Panc1 (cell line): ENCODE results near the gene SMIM11. TPM values are rescaled to one million over a fixed set of nuclear protein-coding genes. Genes with fewer than 3 reads are reported as not detected.
"Not testable (repeated sequence)": the region's sequence is repeated elsewhere in the genome, so short reads cannot be mapped to it uniquely, and the experiment has no call there.

Source experiments
- ATAC-seq: fragments of 200-7000 bp; cut with Tn5 transposase; 2 replicates; pipeline ENCODE4 v1.9.1; 2020; ENCODE audit warnings: mild to moderate bottlenecking, moderate library complexity
- BruUV-seq: library from RNA; stranded (reverse); fragments of 400-500 nt; replicated peaks from 2 replicates; lab custom pipeline; 2021; lab: Mats Ljungman, UMichigan
- CTCF ChIA-PET: fragments of 300-600 bp; sonication (Branson Sonifier 250); formaldehyde crosslinking; loops from one replicate; lab custom pipeline; 2022; ENCODE audit warnings: antibody characterized with exemption; lab: Charles Lee
- POLR2A ChIA-PET: fragments of 300-600 bp; sonication (Branson Sonifier 250); formaldehyde crosslinking; loops from one replicate; lab custom pipeline; 2022; ENCODE audit warnings: antibody characterized with exemption; lab: Charles Lee
- DNase-seq: peaks from one replicate; pipeline ENCODE4 v3.0.0-alpha.2; 2010; ENCODE audit warnings: low read depth, low spot score
- H3K27ac ChIP-seq: 2 replicates; pipeline ENCODE4 v1.5.1; 2011; ENCODE audit warnings: mild to moderate bottlenecking, low read length, inconsistent platforms
- H3K27me3 ChIP-seq: fragments of 200-500 bp; sonication (Bioruptor generic); 2 replicates; pipeline ENCODE4 v1.6.0; 2014; ENCODE audit warnings: low read length, inconsistent platforms; ENCODE audit not compliant: control insufficient read depth, insufficient read depth
- H3K36me3 ChIP-seq: fragments of 200-500 bp; sonication (Bioruptor generic); 2 replicates; pipeline ENCODE4 v1.5.1; 2014; ENCODE audit warnings: inconsistent platforms, mild to moderate bottlenecking, low read length, moderate library complexity; ENCODE audit not compliant: control insufficient read depth, insufficient read depth
- H3K4me1 ChIP-seq: 2 replicates; pipeline ENCODE4 v1.5.1; 2011; ENCODE audit warnings: inconsistent platforms, mild to moderate bottlenecking, low read length, moderate library complexity; ENCODE audit not compliant: control insufficient read depth, insufficient read depth
- H3K4me3 ChIP-seq, 2 experiments: 2 replicates each; pipeline ENCODE4 v1.5.1; 2011 to 2012; ENCODE audit warnings: low read depth in 2 of 2, low read length in 2 of 2, mild to moderate bottlenecking in 2 of 2, inconsistent platforms in 1 of 2, moderate library complexity in 1 of 2
- H3K9me3 ChIP-seq: fragments of 200-500 bp; sonication (Bioruptor generic); 2 replicates; pipeline ENCODE4 v1.5.1; 2014; ENCODE audit warnings: low read depth, mild to moderate bottlenecking, inconsistent platforms, low read length, moderate library complexity; ENCODE audit not compliant: control insufficient read depth, insufficient read depth
- in situ Hi-C: cut with HindIII; loops from 2 replicates; pipeline ENCODE4 v1.10.0; 2016; ENCODE audit warnings: low sequenced_read_pairs, low pct_unique_long_range_greater_than_20kb
- intact Hi-C: fragments of 100-400 bp; cut with micrococcal nuclease; formaldehyde crosslinking; loops from one replicate; pipeline ENCODE4 v1.10.0; 2022; ENCODE audit not compliant: unreplicated experiment
- total RNA-seq: library from RNA; stranded (reverse); gene quantifications from one replicate; pipeline ENCODE4 v1.2.1, GENCODE V29; 2021; ENCODE audit not compliant: unreplicated experiment

Gene SMIM11
- total RNA-seq, 1 experiment from 2014 or later = 17.1 TPM

- H3K9me3 ChIP-seq, H3K4me3 ChIP-seq, CTCF ChIA-PET, H3K4me1 ChIP-seq, H3K27ac ChIP-seq, DNase-seq, BruUV-seq, POLR2A ChIA-PET, H3K27me3 ChIP-seq, ATAC-seq, in situ Hi-C loops, H3K36me3 ChIP-seq, intact Hi-C loops: not testable (repeated sequence)
Measured at GRCh38 chr21:34383138-34383537, 7.8 kb downstream of the SMIM11 start.

- ATAC-seq, H3K4me1 ChIP-seq, H3K9me3 ChIP-seq, in situ Hi-C loops, H3K27me3 ChIP-seq, intact Hi-C loops, BruUV-seq, H3K27ac ChIP-seq, H3K4me3 ChIP-seq, CTCF ChIA-PET, H3K36me3 ChIP-seq, POLR2A ChIA-PET, DNase-seq: not testable (repeated sequence)
Measured at GRCh38 chr21:34383724-34384415, 8.6 kb downstream of the SMIM11 start.

DNA sequence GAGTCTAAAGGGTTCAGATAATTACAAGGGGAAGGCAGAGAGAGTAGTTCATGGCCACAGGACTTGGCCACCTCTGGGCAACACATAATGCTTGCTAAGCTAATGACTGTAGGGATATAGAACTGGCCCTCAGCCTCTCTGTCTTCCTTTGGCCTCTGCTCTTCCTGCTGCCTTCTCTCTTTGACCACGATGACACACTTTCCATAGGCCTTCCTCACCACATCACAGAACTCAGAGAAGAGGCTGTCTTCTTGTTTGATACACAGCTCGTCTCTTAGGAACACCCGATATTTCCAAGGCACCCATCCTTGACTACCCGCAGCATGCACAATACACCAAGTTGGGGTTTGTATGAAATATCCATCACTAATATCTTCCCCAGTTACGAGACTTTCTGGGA is 25.2 kb downstream of the SMIM11 start:
- H3K36me3 ChIP-seq, in situ Hi-C loops, H3K4me1 ChIP-seq: not testable (repeated sequence)

DNA sequence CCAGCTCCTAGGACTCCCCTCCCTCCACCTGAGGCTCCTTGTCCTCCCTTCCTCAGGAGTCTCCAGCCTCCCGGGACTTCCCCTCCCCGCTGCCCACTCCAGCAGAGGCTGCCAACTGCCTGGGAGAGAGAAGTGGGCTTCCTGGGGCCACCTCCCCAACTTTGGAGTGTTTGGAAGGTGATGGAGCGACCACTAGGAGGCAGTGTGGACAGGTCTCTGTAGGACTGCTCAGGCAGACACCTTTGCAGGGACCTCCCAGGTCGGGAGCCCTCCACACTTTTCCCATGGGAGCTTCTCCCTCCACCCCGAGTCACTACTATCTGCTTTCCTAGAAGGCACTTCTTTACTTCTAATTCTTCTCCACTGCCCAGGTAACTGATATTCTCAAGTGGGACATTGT is 29.4 kb downstream of the SMIM11 start:
- BruUV-seq, DNase-seq, in situ Hi-C loops, H3K4me3 ChIP-seq, intact Hi-C loops, CTCF ChIA-PET, H3K36me3 ChIP-seq, H3K27ac ChIP-seq, POLR2A ChIA-PET, ATAC-seq, H3K9me3 ChIP-seq, H3K27me3 ChIP-seq, H3K4me1 ChIP-seq: not testable (repeated sequence)

More for the DNA sequence above, 25.2 kb downstream of the SMIM11 start:
- BruUV-seq, DNase-seq, POLR2A ChIA-PET, H3K9me3 ChIP-seq, H3K27me3 ChIP-seq, intact Hi-C loops, H3K4me3 ChIP-seq, H3K27ac ChIP-seq, ATAC-seq, CTCF ChIA-PET: not testable (repeated sequence)

GRCh38 chr21:34405686-34406085 is 30.4 kb downstream of the SMIM11 start:
- DNase-seq, H3K4me3 ChIP-seq, CTCF ChIA-PET, H3K27ac ChIP-seq, ATAC-seq, H3K36me3 ChIP-seq, H3K9me3 ChIP-seq, H3K27me3 ChIP-seq, H3K4me1 ChIP-seq, POLR2A ChIA-PET, intact Hi-C loops, in situ Hi-C loops, BruUV-seq: not testable (repeated sequence)

DNA sequence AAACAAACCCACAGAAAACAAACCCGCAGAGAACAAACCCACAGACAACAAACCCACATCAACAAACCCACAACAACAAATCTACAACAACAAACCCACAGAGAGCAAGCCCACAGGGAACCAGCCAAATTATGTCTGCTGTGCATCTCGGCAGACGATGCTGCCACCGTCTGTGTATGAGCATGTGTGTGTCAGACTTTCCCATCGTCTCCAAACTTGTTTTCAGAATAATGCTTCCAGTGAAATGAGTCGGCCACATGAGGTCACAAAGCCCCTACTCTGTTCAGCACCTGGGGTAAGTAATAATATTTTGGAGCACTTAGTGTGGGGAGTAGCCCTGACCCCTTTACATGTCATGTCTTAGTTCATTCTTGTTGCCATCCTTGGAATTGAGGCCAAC is 30.8 kb downstream of the SMIM11 start:
- H3K4me3 ChIP-seq, in situ Hi-C loops, BruUV-seq, H3K27me3 ChIP-seq, ATAC-seq, intact Hi-C loops, H3K9me3 ChIP-seq, H3K27ac ChIP-seq, H3K36me3 ChIP-seq, CTCF ChIA-PET, DNase-seq, H3K4me1 ChIP-seq, POLR2A ChIA-PET: not testable (repeated sequence)

DNA sequence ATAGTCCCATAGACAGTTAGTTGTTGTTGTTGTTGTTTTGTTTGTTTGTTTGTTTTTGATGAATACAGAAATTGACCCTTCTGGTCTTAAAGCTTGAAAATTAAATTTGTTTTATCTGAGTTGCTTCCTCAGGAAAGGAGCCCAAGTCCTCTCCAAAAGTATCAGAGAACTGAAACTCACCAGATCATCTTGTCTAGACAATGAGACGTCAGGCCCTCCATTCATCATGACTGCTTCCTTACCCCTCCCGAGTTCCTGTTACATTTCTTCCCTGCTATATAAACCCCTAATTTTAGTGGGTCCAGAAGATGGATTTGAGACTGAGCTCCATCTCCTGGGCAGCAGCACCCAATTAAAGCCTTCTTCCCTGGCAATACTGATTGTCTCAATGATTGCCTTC is 31.4 kb downstream of the SMIM11 start:
- POLR2A ChIA-PET, in situ Hi-C loops, H3K9me3 ChIP-seq, H3K4me1 ChIP-seq, H3K27me3 ChIP-seq, ATAC-seq, BruUV-seq, intact Hi-C loops, H3K36me3 ChIP-seq, CTCF ChIA-PET, H3K27ac ChIP-seq, DNase-seq, H3K4me3 ChIP-seq: not testable (repeated sequence)
